HCT116 (cell line): ENCODE measurements around the gene MTIF3. TPM values are rescaled to one million over a fixed set of nuclear protein-coding genes. Genes with fewer than 3 reads are reported as not detected.

Experiments
- ATAC-seq: fragments of 200-7000 bp; cut with Tn5 transposase; 2 replicates; pipeline ENCODE4 v1.9.1; 2020; ENCODE audit warnings: mild to moderate bottlenecking, moderate library complexity
- BruUV-seq: library from RNA; stranded (reverse); fragments of 400-500 nt; replicated peaks from 2 replicates; lab custom pipeline; 2021; lab: Mats Ljungman, UMichigan
- CTCF ChIA-PET: fragments of 300-600 bp; sonication (Branson Sonifier 250); formaldehyde crosslinking; loops from one replicate; lab custom pipeline; 2021; ENCODE audit warnings: antibody characterized with exemption; lab: Charles Lee
- POLR2A ChIA-PET: fragments of 300-600, 350-600 bp; sonication (Branson Sonifier 250); formaldehyde crosslinking; loops from one replicate; lab custom pipeline; 2021; ENCODE audit warnings: antibody characterized with exemption; lab: Charles Lee
- RAD21 ChIA-PET, 2 experiments: fragments of 300-600 bp; sonication (Branson Sonifier 250); formaldehyde crosslinking; loops; one replicate each; lab custom pipeline; 2023; ENCODE audit warnings: low total read pairs in 2 of 2; ENCODE audit not compliant: uncharacterized antibody in 2 of 2, unreplicated experiment in 2 of 2, low non-redundant PET in 1 of 2; lab: Charles Lee
- DNase-seq: peaks from one replicate; pipeline ENCODE4 v3.0.0-alpha.2; 2010; ENCODE audit warnings: low read depth, low spot score
- H2AFZ ChIP-seq: fragments of 200-600 bp; shearing (Covaris generic), sonication (generic); 2 replicates; pipeline ENCODE4 v1.6.1; 2017; ENCODE audit warnings: low read depth, mixed run types, mixed read lengths, antibody characterized with exemption, low read length; ENCODE audit not compliant: poor library complexity, severe bottlenecking
- H3K27ac ChIP-seq: 2 replicates; pipeline ENCODE4 v1.5.1; 2012; ENCODE audit warnings: low read depth, low read length
- H3K27me3 ChIP-seq: fragments of 200-600 bp; sonication (generic); 2 replicates; pipeline ENCODE4 v1.6.1; 2016; ENCODE audit warnings: mixed run types, low read length, mixed read lengths; ENCODE audit not compliant: insufficient read depth
- H3K36me3 ChIP-seq, 2 experiments: fragments of 200-500 bp in 1 of 2; fragments of 200-600 bp in 1 of 2; sonication (Bioruptor generic) in 1 of 2; sonication (generic) in 1 of 2; 2 replicates each; pipeline versions ENCODE4 v1.5.1 to v1.6.1; 2014 to 2016; ENCODE audit warnings: low read length in 2 of 2, inconsistent platforms in 1 of 2, mixed read lengths in 1 of 2, mixed run types in 1 of 2; ENCODE audit not compliant: insufficient read depth in 2 of 2, control insufficient read depth in 1 of 2
- H3K4me1 ChIP-seq, 2 experiments: fragments of 200-600 bp in 1 of 2; sonication (generic) in 1 of 2; 2 replicates each; pipeline versions ENCODE4 v1.5.1 to v1.6.1; 2012 to 2017; ENCODE audit warnings: low read length in 2 of 2, inconsistent platforms in 1 of 2, mild to moderate bottlenecking in 1 of 2, mixed read lengths in 1 of 2, mixed run types in 1 of 2, moderate library complexity in 1 of 2; ENCODE audit not compliant: insufficient read depth in 2 of 2, control insufficient read depth in 1 of 2
- H3K4me2 ChIP-seq: fragments of 200-600 bp; sonication (generic); 2 replicates; pipeline ENCODE4 v1.6.1; 2017; ENCODE audit warnings: mixed run types, low read length, mixed read lengths
- H3K4me3 ChIP-seq, 2 experiments: fragments of 200-600 bp in 1 of 2; sonication (generic) in 1 of 2; replicated peaks in 1 of 2; 2 replicates each; pipeline ENCODE4 v1.5.1; 2011 to 2016; ENCODE audit warnings: low read length in 2 of 2, control low read depth in 1 of 2, low read depth in 1 of 2, mild to moderate bottlenecking in 1 of 2, mixed read lengths in 1 of 2, mixed run types in 1 of 2
- H3K79me2 ChIP-seq: fragments of 200-600 bp; sonication (generic); 2 replicates; pipeline ENCODE4 v1.6.1; 2017; ENCODE audit warnings: mild to moderate bottlenecking, mixed run types, low read length, moderate library complexity, mixed read lengths; ENCODE audit not compliant: insufficient read depth
- H3K9ac ChIP-seq: fragments of 200-600 bp; sonication (generic); 2 replicates; pipeline ENCODE4 v1.6.1; 2016; ENCODE audit warnings: low read length, mixed read lengths
- H3K9me2 ChIP-seq: fragments of 200-600 bp; sonication (generic), shearing (Covaris generic); 2 replicates; pipeline ENCODE4 v1.6.1; 2017; ENCODE audit warnings: mixed run types, mild to moderate bottlenecking, moderate library complexity; ENCODE audit not compliant: insufficient read depth
- H3K9me3 ChIP-seq, 2 experiments: fragments of 200-500 bp in 1 of 2; fragments of 200-600 bp in 1 of 2; sonication (Bioruptor generic) in 1 of 2; sonication (generic) in 1 of 2; 2 replicates each; pipeline ENCODE4 v1.6.1; 2014 to 2017; ENCODE audit warnings: low read length in 2 of 2, mixed read lengths in 2 of 2, inconsistent platforms in 1 of 2, low read depth in 1 of 2, mild to moderate bottlenecking in 1 of 2, mixed run types in 1 of 2, moderate library complexity in 1 of 2; ENCODE audit not compliant: control insufficient read depth in 1 of 2, insufficient read depth in 1 of 2
- H4K20me1 ChIP-seq: fragments of 200-600 bp; sonication (generic), shearing (Covaris generic); 2 replicates; pipeline ENCODE4 v1.6.1; 2017; ENCODE audit warnings: mixed run types, mild to moderate bottlenecking, moderate library complexity; ENCODE audit not compliant: insufficient read depth
- ATF3 ChIP-seq: IDR thresholded peaks from 2 replicates; pipeline ENCODE4 v1.6.1; 2012
- CTCF ChIP-seq, 3 experiments: fragments of 200-600 bp in 1 of 3; sonication (generic) in 1 of 3; IDR thresholded peaks in 2 of 3; conservative IDR thresholded peaks in 1 of 3; 2 replicates each; pipeline ENCODE4 v1.5.1; 2012 to 2017; ENCODE audit warnings: low read depth in 2 of 3, low read length in 2 of 3, antibody characterized with exemption in 1 of 3, borderline replicate concordance in 1 of 3, control low read depth in 1 of 3, mild to moderate bottlenecking in 1 of 3, mixed read lengths in 1 of 3, mixed run types in 1 of 3, moderate library complexity in 1 of 3; ENCODE audit not compliant: insufficient read depth in 1 of 3
- EGR1 ChIP-seq: IDR thresholded peaks from 2 replicates; pipeline ENCODE4 v1.6.1; 2012; ENCODE audit warnings: low read depth
- ELF1 ChIP-seq: IDR thresholded peaks from 2 replicates; pipeline ENCODE4 v1.6.1; 2012; ENCODE audit warnings: low read depth, borderline replicate concordance
- EZH2phosphoT487 ChIP-seq: fragments of 200-600 bp; IDR thresholded peaks from 2 replicates; pipeline ENCODE4 v1.6.1; 2018; ENCODE audit warnings: antibody characterized with exemption, borderline replicate concordance
- FOSL1 ChIP-seq: IDR thresholded peaks from 2 replicates; pipeline ENCODE4 v1.6.1; 2012; ENCODE audit warnings: low read depth
- MAX ChIP-seq: IDR thresholded peaks from 2 replicates; pipeline ENCODE4 v1.6.1; 2012
- POLR2A ChIP-seq: IDR thresholded peaks from 2 replicates; pipeline ENCODE4 v1.7.0; 2011; ENCODE audit warnings: borderline replicate concordance; ENCODE audit not compliant: insufficient read depth, insufficient read length; ENCODE audit errors: extremely low read depth
- POLR2AphosphoS5 ChIP-seq: IDR thresholded peaks from 2 replicates; pipeline ENCODE4 v1.6.1; 2011; ENCODE audit warnings: mild to moderate bottlenecking, low read depth, low read length, moderate library complexity
- RAD21 ChIP-seq: IDR thresholded peaks from 2 replicates; pipeline ENCODE4 v1.6.1; 2012; ENCODE audit warnings: low read depth, mild to moderate bottlenecking
- REST ChIP-seq: IDR thresholded peaks from 2 replicates; pipeline ENCODE4 v1.6.1; 2012; ENCODE audit warnings: low read depth
- SIN3A ChIP-seq: IDR thresholded peaks from 2 replicates; pipeline ENCODE4 v1.6.1; 2012; ENCODE audit warnings: low read depth
- SRF ChIP-seq: IDR thresholded peaks from 2 replicates; pipeline ENCODE4 v1.6.1; 2012; ENCODE audit warnings: low read depth
- TCF7L2 ChIP-seq: IDR thresholded peaks from 2 replicates; pipeline ENCODE4 v1.7.0; 2011; ENCODE audit warnings: borderline replicate concordance, inconsistent platforms; ENCODE audit not compliant: insufficient read depth, insufficient read length; ENCODE audit errors: extremely low read depth
- YY1 ChIP-seq: IDR thresholded peaks from 2 replicates; pipeline ENCODE4 v1.6.1; 2011; ENCODE audit warnings: low read length, low read depth, moderate library complexity, mild to moderate bottlenecking; ENCODE audit not compliant: insufficient replicate concordance; ENCODE audit errors: extremely low read depth
- ZBTB33 ChIP-seq: IDR thresholded peaks from 2 replicates; pipeline ENCODE4 v1.6.1; 2011; ENCODE audit warnings: mild to moderate bottlenecking, low read length, moderate library complexity; ENCODE audit not compliant: insufficient replicate concordance; ENCODE audit errors: extremely low read depth
- ZFX ChIP-seq: fragments of 450-650 bp; IDR thresholded peaks from 2 replicates; pipeline ENCODE4 v1.6.1; 2017
- ZNF274 ChIP-seq: fragments of 200-500 bp; sonication (Bioruptor generic); IDR thresholded peaks from 2 replicates; pipeline ENCODE4 v1.6.1; 2014; ENCODE audit warnings: mild to moderate bottlenecking, low read depth, low read length, inconsistent platforms
- intact Hi-C: fragments of 100-400 bp; cut with micrococcal nuclease; formaldehyde crosslinking; loops from 2 replicates; pipeline ENCODE4 v1.10.0; 2022
- total RNA-seq: library from RNA; stranded (reverse); gene quantifications from one replicate; pipeline ENCODE4 v1.2.1, GENCODE V29; 2021; ENCODE audit not compliant: unreplicated experiment

MTIF3 gene
- total RNA-seq, 1 experiment from 2014 or later = 27.8 TPM

GRCh38 chr13:27388241-27388640 is 62.1 kb downstream of the MTIF3 start:
- Histone ChIP-seq H3K4me2 (no peak overlapping the region), H3K9ac (no peak overlapping the region), H3K9me2 (no peaks in the 10 kb centered on the region), H3K79me2 (no peaks in the 10 kb centered on the region), H3K4me3 (no peak overlapping the region), H3K9me3 (no peaks in the 10 kb centered on the region), H2AFZ (no peak overlapping the region), H3K27ac (no peak overlapping the region), H3K27me3 (no peaks in the 10 kb centered on the region), H3K4me1 (peaks cover 4 to 10% of the 10 kb centered on the region in 2 experiments; a peak in 3 of 4 replicates), H3K36me3 (no peaks in the 10 kb centered on the region), H4K20me1 (no peaks in the 10 kb centered on the region)
- no peak for TF ChIP-seq TCF7L2
- no peak for TF ChIP-seq ZFX
- TF ChIP-seq ELF1 = no peak
- no peak for TF ChIP-seq FOSL1
- TF ChIP-seq YY1 = no peak
- TF ChIP-seq EGR1 = no peak
- TF ChIP-seq CTCF (IDR thresholded peaks at IDR 0.05 in 2 of 3, conservative IDR thresholded peaks at IDR 0.05 in 1 of 3; ENCODE audit: borderline replicate concordance in 1 of 3, insufficient read depth in 1 of 3, low read depth in 2 of 3, low read length in 2 of 3) = no peak
- TF ChIP-seq REST = no peak
- TF ChIP-seq RAD21 = no peak
- TF ChIP-seq ZNF274 = no peak
- no peak for TF ChIP-seq ATF3
- TF ChIP-seq SRF = no peak
- no peak for TF ChIP-seq ZBTB33
- no peak for TF ChIP-seq MAX
- TF ChIP-seq POLR2AphosphoS5 = no peak
- no peak for TF ChIP-seq SIN3A
- TF ChIP-seq POLR2A = no peak
- TF ChIP-seq EZH2phosphoT487 = no peak
- CTCF ChIA-PET = no interaction called here
- intact Hi-C loops = no loop called here
- ATAC-seq = no peak
- RAD21 ChIA-PET = no interaction called here
- BruUV-seq = no TSS peak
- POLR2A ChIA-PET = no interaction called here
- DNase-seq = no peak
